Esophagus mucosa (tissue), 1 donor: ENCODE measurements around the gene DRD5. TPM values are rescaled to one million over a fixed set of nuclear protein-coding genes. Genes with fewer than 3 reads are reported as not detected.

Source experiments
- ATAC-seq: fragments of 200-7000 bp; cut with Tn5 transposase; one replicate; pipeline ENCODE4 v1.9.1; 2020
- total RNA-seq: library from RNA; stranded (reverse); gene quantifications from one replicate; pipeline ENCODE4 v1.2.4, GENCODE V29; 2023
- donor health status: DM: yes; HTN: yes; CAD: no.

Gene DRD5
- total RNA-seq, 1 donor from 2014 or later: not detected

- ATAC-seq: no peak
Measured at GRCh38 chr4:9820343-9820742, 38.9 kb downstream of the DRD5 start.

GRCh38 chr4:9825049-9825448 is 43.6 kb downstream of the DRD5 start:
- ATAC-seq: no peak

- no peak for ATAC-seq
Measured at GRCh38 chr4:9826551-9826950, 45.1 kb downstream of the DRD5 start.

- no peak for ATAC-seq
Measured at GRCh38 chr4:9832640-9833039, 51.2 kb downstream of the DRD5 start.

- ATAC-seq: no peak
Measured at GRCh38 chr4:9833421-9833820, 52.0 kb downstream of the DRD5 start.

Other genes starting within 250 kb of the DRD5 start
- 21.5 TPM for gene SLC2A9, start 239.9 kb downstream of the DRD5 start, total RNA-seq